ENCODE measurements around the gene BSN. TPM values are rescaled to one million over a fixed set of nuclear protein-coding genes. Genes with fewer than 3 reads are reported as not detected.
A peak's percentile ranks its signal among the peaks of the same experiment; 100 is the strongest.

Gene BSN
- polyA plus RNA-seq (ENCODE audit: insufficient read length in 3 of 3), result 1 to 10 TPM; 1.2 to 1.5 (median 1.4) TPM
- long read RNA-seq, donor 1, result 0 reads
- long read RNA-seq, donor 2, partial matches to known transcripts, result 0 of 2 reads
- long read RNA-seq, donor 2, other reads (novel, unspliced or antisense), result 0 of 2 reads
- long read RNA-seq, donor 3, result 0 reads
- long read RNA-seq, donor 4, partial matches to known transcripts, result 38 of 38 reads
- long read RNA-seq, donor 4, other reads (novel, unspliced or antisense), result 0 of 38 reads
- long read RNA-seq, donor 5, result 0 reads
- long read RNA-seq, donor 6, result 0 reads
- long read RNA-seq, donor 7, result 0 reads
- long read RNA-seq, donor 8, result 0 reads
- long read RNA-seq, donor 9, result 0 reads
- long read RNA-seq, donor 10, result 0 reads
- long read RNA-seq, donor 11, result 0 reads
- long read RNA-seq, donor 12, result 0 reads
- long read RNA-seq, donor 13, result 0 reads
- long read RNA-seq, donor 14, result 0 reads
- long read RNA-seq, donor 15, result 0 reads
- long read RNA-seq, donor 16, result 0 reads

- peak; percentile 76 to 92 (median 87) for DNase-seq (ENCODE audit: extremely low read depth in 1 of 11, low read depth in 9 of 11, low spot score in 4 of 11)
These were observed at the start of gene BSN for GRCh38 chr3:49553692-49554632. TSS of gene BSN (plus strand) at chr3:49554477. CDS start at chr3:49554603, 126 bp downstream.

GRCh38 chr3:49506906-49507305 lies 47.4 kb upstream of the BSN start:
- DNase-seq (ENCODE audit: extremely low read depth in 1 of 11, low read depth in 9 of 11, low spot score in 4 of 11), result no peak

- DNase-seq (ENCODE audit: extremely low read depth in 1 of 11, low read depth in 9 of 11, low spot score in 4 of 11), result no peak
These were observed 45.2 kb upstream of the BSN start for GRCh38 chr3:49509028-49509561.

GRCh38 chr3:49511639-49512038 lies 42.6 kb upstream of the BSN start:
- peak in 8 of 11 donors; percentile 39 to 58 (median 48) for DNase-seq (ENCODE audit: extremely low read depth in 1 of 11, low read depth in 9 of 11, low spot score in 4 of 11)

GRCh38 chr3:49512781-49513355 lies 41.4 kb upstream of the BSN start:
- no peak for DNase-seq (ENCODE audit: extremely low read depth in 1 of 11, low read depth in 9 of 11, low spot score in 4 of 11)

- no peak for DNase-seq (ENCODE audit: extremely low read depth in 1 of 11, low read depth in 9 of 11, low spot score in 4 of 11)
These were observed 40.7 kb upstream of the BSN start for GRCh38 chr3:49513494-49514124.

- no peak for DNase-seq (ENCODE audit: extremely low read depth in 1 of 11, low read depth in 9 of 11, low spot score in 4 of 11)
These were observed 36.3 kb upstream of the BSN start for GRCh38 chr3:49518016-49518415.

- no peak for DNase-seq (ENCODE audit: extremely low read depth in 1 of 11, low read depth in 9 of 11, low spot score in 4 of 11)
These were observed 35.8 kb upstream of the BSN start for GRCh38 chr3:49518441-49518840.

GRCh38 chr3:49519296-49519695 lies 35.0 kb upstream of the BSN start:
- no peak for DNase-seq (ENCODE audit: extremely low read depth in 1 of 11, low read depth in 9 of 11, low spot score in 4 of 11)

- no peak for DNase-seq (ENCODE audit: extremely low read depth in 1 of 11, low read depth in 9 of 11, low spot score in 4 of 11)
These were observed 34.3 kb upstream of the BSN start for GRCh38 chr3:49519916-49520385.

GRCh38 chr3:49523756-49524747 lies 30.2 kb upstream of the BSN start:
- DNase-seq (ENCODE audit: extremely low read depth in 1 of 11, low read depth in 9 of 11, low spot score in 4 of 11), result no peak

- DNase-seq (ENCODE audit: extremely low read depth in 1 of 11, low read depth in 9 of 11, low spot score in 4 of 11), result no peak
These were observed 24.7 kb upstream of the BSN start for GRCh38 chr3:49529567-49529966.

- no peak for DNase-seq (ENCODE audit: extremely low read depth in 1 of 11, low read depth in 9 of 11, low spot score in 4 of 11)
These were observed 24.0 kb upstream of the BSN start for GRCh38 chr3:49530231-49530630.

GRCh38 chr3:49530701-49531100 lies 23.6 kb upstream of the BSN start:
- DNase-seq (ENCODE audit: extremely low read depth in 1 of 11, low read depth in 9 of 11, low spot score in 4 of 11), result no peak

- no peak for DNase-seq (ENCODE audit: extremely low read depth in 1 of 11, low read depth in 9 of 11, low spot score in 4 of 11)
These were observed 23.1 kb upstream of the BSN start for GRCh38 chr3:49531218-49531617.

- no peak for DNase-seq (ENCODE audit: extremely low read depth in 1 of 11, low read depth in 9 of 11, low spot score in 4 of 11)
These were observed 22.6 kb upstream of the BSN start for GRCh38 chr3:49531715-49532114.

GRCh38 chr3:49533031-49533430 lies 21.2 kb upstream of the BSN start:
- no peak for DNase-seq (ENCODE audit: extremely low read depth in 1 of 11, low read depth in 9 of 11, low spot score in 4 of 11)
